HEK293 (cell line): Measurements from ENCODE around the gene RAX2.

Experiments
- CTCF ChIA-PET: fragments of 350-600 bp; formaldehyde crosslinking; extraction: SDS; loops from one replicate; lab custom pipeline; 2021; ENCODE audit warnings: antibody characterized with exemption; lab: Yijun Ruan, JAX
- POLR2A ChIA-PET: fragments of 300-600 bp; formaldehyde crosslinking; extraction: SDS; loops from one replicate; lab custom pipeline; 2020; ENCODE audit warnings: antibody characterized with exemption, inconsistent platforms; lab: Yijun Ruan, JAX
- H3K27ac ChIP-seq: fragments of 200-500 bp; sonication (Bioruptor generic); 2 replicates; pipeline ENCODE4 v1.5.1; 2014; ENCODE audit warnings: low read depth, low read length, control low read depth, inconsistent platforms; ENCODE audit errors: extremely low read depth
- H3K36me3 ChIP-seq, 2 experiments: fragments of 200-500 bp in 1 of 2; sonication (Bioruptor generic) in 1 of 2; 1 replicate in 1 of 2; 2 replicates in 1 of 2; pipeline ENCODE4 v1.5.1; 2014 to 2017; ENCODE audit warnings: inconsistent platforms in 2 of 2, low read length in 2 of 2; ENCODE audit not compliant: control insufficient read depth in 2 of 2, insufficient read depth in 1 of 2
- H3K4me1 ChIP-seq: fragments of 200-500 bp; sonication (Bioruptor generic); 2 replicates; pipeline ENCODE4 v1.5.1; 2014; ENCODE audit warnings: mild to moderate bottlenecking, low read length, inconsistent platforms; ENCODE audit not compliant: control insufficient read depth, insufficient read depth
- H3K4me3 ChIP-seq: 2 replicates; pipeline ENCODE4 v1.5.1; 2011; ENCODE audit warnings: low read depth, mild to moderate bottlenecking, control low read depth, low read length, moderate library complexity
- H3K9me3 ChIP-seq: fragments of 200-500 bp; sonication (Bioruptor generic); 2 replicates; pipeline ENCODE4 v1.5.1; 2014; ENCODE audit warnings: low read depth, low read length, inconsistent platforms; ENCODE audit not compliant: control insufficient read depth, insufficient read depth
- BCL11A ChIP-seq: fragments of 450-650 bp; formaldehyde crosslinking; IDR thresholded peaks from 2 replicates; pipeline ENCODE4 v1.5.1; 2016; ENCODE audit warnings: low read depth, missing biosample characterization, missing genetic modification characterization
- EGR2 ChIP-seq: fragments of 450-650 bp; formaldehyde crosslinking; IDR thresholded peaks from 2 replicates; pipeline ENCODE4 v1.5.1; 2016; ENCODE audit warnings: low read depth, missing biosample characterization, missing genetic modification characterization
- KLF9 ChIP-seq: fragments of 450-650 bp; formaldehyde crosslinking; IDR thresholded peaks from 2 replicates; pipeline ENCODE4 v1.5.1; 2016; ENCODE audit warnings: missing biosample characterization, missing genetic modification characterization, low read depth
- SCRT1 ChIP-seq: fragments of 450-650 bp; formaldehyde crosslinking; IDR thresholded peaks from 2 replicates; pipeline ENCODE4 v1.5.1; 2016; ENCODE audit warnings: missing biosample characterization, missing genetic modification characterization, borderline replicate concordance
- SETDB1 ChIP-seq: IDR thresholded peaks from one replicate; pipeline ENCODE4 v1.6.1; 2017; ENCODE audit warnings: mild to moderate bottlenecking, low read length, moderate library complexity, mixed read lengths; ENCODE audit not compliant: insufficient read length
- ZBTB20 ChIP-seq: fragments of 450-650 bp; formaldehyde crosslinking; IDR thresholded peaks from 2 replicates; pipeline ENCODE4 v1.5.1; 2016; ENCODE audit warnings: missing biosample characterization, missing genetic modification characterization
- ZBTB44 ChIP-seq: fragments of 450-650 bp; IDR thresholded peaks from 2 replicates; pipeline ENCODE4 v1.5.1; 2018; ENCODE audit warnings: missing biosample characterization, mild to moderate bottlenecking, missing genetic modification characterization
- ZFP3 ChIP-seq: fragments of 450-650 bp; formaldehyde crosslinking; IDR thresholded peaks from 2 replicates; pipeline ENCODE4 v1.5.1; 2016; ENCODE audit warnings: low read depth, missing biosample characterization, missing genetic modification characterization
- ZFP37 ChIP-seq: fragments of 450-650 bp; formaldehyde crosslinking; IDR thresholded peaks from 2 replicates; pipeline ENCODE4 v1.5.1; 2016; ENCODE audit warnings: missing biosample characterization, missing genetic modification characterization
- ZFP69B ChIP-seq: fragments of 450-650 bp; formaldehyde crosslinking; IDR thresholded peaks from 2 replicates; pipeline ENCODE4 v1.5.1; 2016; ENCODE audit warnings: missing biosample characterization, missing genetic modification characterization
- ZNF112 ChIP-seq: fragments of 450-650 bp; formaldehyde crosslinking; IDR thresholded peaks from 2 replicates; pipeline ENCODE4 v1.5.0; 2017; ENCODE audit warnings: missing biosample characterization, missing genetic modification characterization
- ZNF121 ChIP-seq: fragments of 450-650 bp; formaldehyde crosslinking; IDR thresholded peaks from 2 replicates; pipeline ENCODE4 v1.5.1; 2016; ENCODE audit warnings: missing biosample characterization, missing genetic modification characterization
- ZNF140 ChIP-seq: fragments of 450-650 bp; formaldehyde crosslinking; IDR thresholded peaks from 2 replicates; pipeline ENCODE4 v1.5.1; 2016; ENCODE audit warnings: missing biosample characterization, missing genetic modification characterization
- ZNF19 ChIP-seq: fragments of 450-650 bp; formaldehyde crosslinking; IDR thresholded peaks from 2 replicates; pipeline ENCODE4; 2016; ENCODE audit warnings: missing biosample characterization, missing genetic modification characterization, low read depth
- ZNF2 ChIP-seq: fragments of 450-650 bp; formaldehyde crosslinking; IDR thresholded peaks from 2 replicates; pipeline ENCODE4 v1.5.1; 2016; ENCODE audit warnings: missing biosample characterization, missing genetic modification characterization
- ZNF214 ChIP-seq: fragments of 450-650 bp; formaldehyde crosslinking; IDR thresholded peaks from 2 replicates; pipeline ENCODE4 v1.5.1; 2017; ENCODE audit warnings: missing biosample characterization, mild to moderate bottlenecking, missing genetic modification characterization, borderline replicate concordance
- ZNF366 ChIP-seq: fragments of 450-650 bp; formaldehyde crosslinking; conservative IDR thresholded peaks from 2 replicates; pipeline ENCODE4 v1.5.1; 2016; ENCODE audit warnings: missing biosample characterization, missing genetic modification characterization
- ZNF391 ChIP-seq: fragments of 450-650 bp; formaldehyde crosslinking; IDR thresholded peaks from 2 replicates; pipeline ENCODE4 v1.5.1; 2016; ENCODE audit warnings: low read depth, missing biosample characterization, missing genetic modification characterization, borderline replicate concordance
- ZNF518A ChIP-seq: fragments of 450-650 bp; formaldehyde crosslinking; conservative IDR thresholded peaks from 2 replicates; pipeline ENCODE4 v1.5.1; 2016; ENCODE audit warnings: low read depth, missing biosample characterization, missing genetic modification characterization
- ZNF580 ChIP-seq: fragments of 450-650 bp; formaldehyde crosslinking; IDR thresholded peaks from 2 replicates; pipeline ENCODE4 v1.5.1; 2016; ENCODE audit warnings: missing biosample characterization, missing genetic modification characterization
- ZNF623 ChIP-seq: fragments of 450-650 bp; formaldehyde crosslinking; IDR thresholded peaks from 2 replicates; pipeline ENCODE4 v1.5.1; 2016; ENCODE audit warnings: missing biosample characterization, missing genetic modification characterization
- ZNF658 ChIP-seq: fragments of 450-650 bp; formaldehyde crosslinking; IDR thresholded peaks from 2 replicates; pipeline ENCODE4; 2016; ENCODE audit warnings: missing biosample characterization, missing genetic modification characterization
- ZNF664 ChIP-seq: fragments of 450-650 bp; formaldehyde crosslinking; IDR thresholded peaks from 2 replicates; pipeline ENCODE4 v1.5.1; 2016; ENCODE audit warnings: missing biosample characterization, missing genetic modification characterization
- ZNF692 ChIP-seq: fragments of 450-650 bp; formaldehyde crosslinking; IDR thresholded peaks from 2 replicates; pipeline ENCODE4 v1.5.1; 2016; ENCODE audit warnings: missing biosample characterization, missing genetic modification characterization
- ZNF704 ChIP-seq: fragments of 450-650 bp; formaldehyde crosslinking; IDR thresholded peaks from 2 replicates; pipeline ENCODE4 v1.5.1; 2016; ENCODE audit warnings: missing biosample characterization, missing genetic modification characterization
- ZNF768 ChIP-seq: fragments of 450-650 bp; formaldehyde crosslinking; IDR thresholded peaks from 2 replicates; pipeline ENCODE4 v1.5.1; 2018; ENCODE audit warnings: missing biosample characterization, mild to moderate bottlenecking, missing genetic modification characterization
- ZSCAN23 ChIP-seq: fragments of 450-650 bp; formaldehyde crosslinking; IDR thresholded peaks from 2 replicates; pipeline ENCODE4 v1.5.1; 2016; ENCODE audit warnings: missing biosample characterization, missing genetic modification characterization

Gene RAX2

GRCh38 chr19:3720349-3720917, 51.6 kb downstream of the RAX2 start:
- TF ChIP-seq ZNF518A (tag by site-specific recombination) (no peak), ZNF704 (tag by site-specific recombination) (no peak), ZNF391 (tag by site-specific recombination) (no peak), SETDB1 (no peak), BCL11A (no peak), ZNF19 (tag by site-specific recombination) (no peak), ZNF140 (no peak), EGR2 (tag by site-specific recombination) (no peak), ZFP69B (tag by site-specific recombination) (0 out of 2 replicates have a peak, but pooled peaks have one; percentile 20), ZNF121 (tag by site-specific recombination) (no peak), ZFP3 (tag by site-specific recombination) (peak; percentile 90), ZNF366 (peak; percentile 66), ZNF112 (tag by site-specific recombination) (no peak), ZNF692 (tag by site-specific recombination) (peak; percentile 51), ZNF658 (tag by site-specific recombination) (no peak)
- H3K27ac ChIP-seq = no peak overlapping the region
- H3K4me3 ChIP-seq = no peak overlapping the region
- ChIA-PET CTCF (interaction anchor here (0.6 to 2.2 kb wide), 6 partner anchors 11 to 238 kb away, joined by 3 to 10 read pairs (median 5); partner anchors contain the start of gene MRPL54), POLR2A (no interaction called here)
- no peaks in the 10 kb centered on the region for H3K9me3 ChIP-seq
- no peaks in the 10 kb centered on the region for H3K36me3 ChIP-seq
- no peaks in the 10 kb centered on the region for H3K4me1 ChIP-seq

GRCh38 chr19:3719868-3720267, 52.2 kb downstream of the RAX2 start:
- Histone ChIP-seq H3K36me3 (no peaks in the 10 kb centered on the region), H3K9me3 (no peaks in the 10 kb centered on the region), H3K4me3 (no peak overlapping the region), H3K4me1 (no peaks in the 10 kb centered on the region), H3K27ac (no peak overlapping the region)
- ChIA-PET CTCF (interaction anchor here (0.7 to 2.2 kb wide), 6 partner anchors 11 to 59 kb away, joined by 3 to 10 read pairs (median 5); partner anchors contain the start of gene MRPL54), POLR2A (no interaction called here)
- no peak for TF ChIP-seq ZFP37 (tag by site-specific recombination)
- TF ChIP-seq ZNF580 (tag by site-specific recombination) = 0 out of 2 replicates have a peak, but pooled peaks have one; percentile 21
- TF ChIP-seq ZBTB20 (tag by site-specific recombination) = no peak
- no peak for TF ChIP-seq ZBTB44 (tag by site-specific recombination)
- no peak for TF ChIP-seq ZSCAN23 (tag by site-specific recombination)
- no peak for TF ChIP-seq ZNF2 (tag by site-specific recombination)
- TF ChIP-seq ZNF768 = peak; percentile 92
- TF ChIP-seq KLF9 = no peak
- TF ChIP-seq ZNF664 (tag by site-specific recombination) = no peak
- no peak for TF ChIP-seq ZNF112 (tag by site-specific recombination)
- no peak for TF ChIP-seq ZNF214 (tag by site-specific recombination)
- no peak for TF ChIP-seq ZNF623
- no peak for TF ChIP-seq SCRT1 (tag by site-specific recombination)
